HG03439 (cell line): ENCODE results near the gene LPA.

Experiments used
- ATAC-seq: cut with Tn5 transposase; IDR thresholded peaks from one replicate; pipeline ENCODE4 v1.9.1; 2021; ENCODE audit warnings: mild to moderate bottlenecking, moderate library complexity; ENCODE audit not compliant: unreplicated experiment

Gene LPA

GRCh38 chr6:160520043-160520904 is 143.8 kb downstream of the LPA start:
- ATAC-seq: peak; percentile 65

DNA sequence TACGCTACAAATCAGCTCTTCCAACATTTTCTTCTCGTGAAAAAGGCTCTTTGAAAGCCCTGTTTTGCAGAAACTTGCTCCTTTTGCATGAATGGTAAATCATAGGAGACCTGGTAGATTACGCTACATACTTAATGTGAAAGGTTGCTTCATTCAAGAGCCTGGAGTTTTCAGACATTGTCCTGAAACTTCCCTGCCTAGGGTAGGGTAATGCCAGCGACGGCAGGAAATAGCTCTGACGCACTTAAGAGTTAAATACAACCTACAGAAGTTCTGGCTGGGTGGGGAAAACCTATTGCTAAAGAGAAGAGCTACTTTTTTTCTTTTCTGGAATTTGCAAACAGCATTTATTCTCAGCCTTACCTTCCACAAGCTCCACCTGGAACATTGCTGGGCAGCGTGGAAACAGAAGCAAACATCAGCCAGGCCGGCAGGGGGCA is 144.5 kb downstream of the LPA start:
- ATAC-seq: peak; percentile 91

DNA sequence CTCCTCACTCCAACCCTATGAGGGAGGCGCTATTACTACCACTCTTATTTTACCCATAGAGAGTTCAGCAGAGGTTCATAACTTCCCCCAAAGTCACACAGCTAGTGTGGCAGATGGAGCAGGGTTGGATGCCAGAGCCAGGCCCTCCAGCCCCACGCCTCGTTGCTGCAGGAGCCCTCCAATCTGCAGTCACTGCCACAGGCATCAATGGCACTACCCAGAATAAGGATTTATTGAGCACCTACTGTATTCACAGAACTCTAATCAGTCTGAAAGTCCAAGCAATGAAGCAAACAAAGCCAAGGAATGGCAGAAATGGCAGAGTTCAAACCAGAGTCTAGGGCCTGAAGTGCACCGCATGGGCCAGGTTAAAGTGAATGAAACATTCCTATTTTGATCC is 144.9 kb downstream of the LPA start:
- ATAC-seq: no peak

DNA sequence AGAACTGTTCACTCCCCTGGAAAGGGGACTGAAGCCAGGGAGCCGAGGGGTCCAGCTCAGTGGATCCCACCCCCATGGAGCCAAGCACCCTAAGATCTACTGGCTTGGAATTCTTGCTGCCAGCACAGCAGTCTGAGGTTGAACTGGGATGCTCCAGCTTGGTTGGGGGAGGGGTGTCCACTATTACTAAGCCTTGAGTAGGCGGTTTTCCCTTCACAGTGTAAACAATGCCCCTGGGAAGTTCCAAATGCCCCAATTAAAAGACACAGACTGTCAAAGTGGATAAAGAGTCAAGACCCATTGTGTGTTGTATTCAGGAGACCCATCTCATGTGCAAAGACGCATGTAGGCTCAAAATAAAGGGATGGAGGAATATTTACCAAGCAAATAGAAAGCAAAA is 150.2 kb downstream of the LPA start:
- no peak for ATAC-seq

DNA sequence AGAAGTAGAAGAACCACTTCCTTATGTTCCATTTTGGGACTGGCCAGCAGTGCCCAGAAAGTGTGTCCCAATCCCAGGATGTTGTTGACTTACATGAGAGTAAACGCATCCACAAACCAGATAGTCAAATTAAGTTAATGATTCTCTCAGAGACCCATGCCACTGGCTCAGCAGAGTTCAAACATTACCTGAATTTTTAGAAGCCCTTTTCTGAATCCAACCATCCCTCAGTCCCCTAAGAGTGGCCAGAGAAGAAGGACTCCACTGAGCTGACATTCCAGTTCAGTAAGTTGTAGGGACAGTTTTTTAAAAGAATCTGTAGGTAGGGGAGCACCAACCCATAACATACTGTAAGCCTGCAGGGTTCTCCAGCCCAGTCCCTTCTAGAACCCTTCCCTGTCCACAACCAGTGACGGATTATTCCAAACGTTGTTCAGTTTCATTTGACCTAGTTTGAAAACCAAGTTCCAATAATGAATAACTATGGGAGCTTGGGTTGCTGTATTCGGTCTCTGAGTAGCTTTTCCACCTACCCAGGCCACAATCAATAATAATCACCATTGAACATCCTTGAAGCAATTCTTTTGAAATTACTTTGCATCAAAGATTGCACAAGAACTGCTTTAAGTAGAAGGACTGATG is 153.0 kb downstream of the LPA start:
- no peak for ATAC-seq

GRCh38 chr6:160510199-160510598 is 153.9 kb downstream of the LPA start:
- ATAC-seq: no peak

DNA sequence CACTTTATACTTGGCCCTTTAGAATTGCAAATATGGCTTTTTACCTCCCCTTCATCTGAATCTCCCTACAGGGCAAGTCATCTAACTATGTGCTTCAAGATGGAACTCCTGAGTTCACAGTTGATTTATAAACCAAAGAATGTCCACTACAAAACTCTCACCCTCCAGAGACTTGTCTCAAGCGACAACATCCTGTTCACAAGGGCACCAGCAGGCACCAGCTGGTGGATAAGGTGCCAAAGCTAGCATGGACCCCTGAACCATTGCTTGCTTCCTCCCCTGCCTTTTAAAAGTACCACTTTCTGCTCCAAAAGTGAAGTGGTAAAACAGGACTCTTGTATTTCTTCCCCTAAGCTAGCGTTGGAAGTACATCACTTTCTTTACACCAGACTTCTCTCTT is 154.5 kb downstream of the LPA start:
- no peak for ATAC-seq

GRCh38 chr6:160508599-160508998 is 155.5 kb downstream of the LPA start:
- no peak for ATAC-seq

GRCh38 chr6:160507420-160507819 is 156.7 kb downstream of the LPA start:
- ATAC-seq: no peak

DNA sequence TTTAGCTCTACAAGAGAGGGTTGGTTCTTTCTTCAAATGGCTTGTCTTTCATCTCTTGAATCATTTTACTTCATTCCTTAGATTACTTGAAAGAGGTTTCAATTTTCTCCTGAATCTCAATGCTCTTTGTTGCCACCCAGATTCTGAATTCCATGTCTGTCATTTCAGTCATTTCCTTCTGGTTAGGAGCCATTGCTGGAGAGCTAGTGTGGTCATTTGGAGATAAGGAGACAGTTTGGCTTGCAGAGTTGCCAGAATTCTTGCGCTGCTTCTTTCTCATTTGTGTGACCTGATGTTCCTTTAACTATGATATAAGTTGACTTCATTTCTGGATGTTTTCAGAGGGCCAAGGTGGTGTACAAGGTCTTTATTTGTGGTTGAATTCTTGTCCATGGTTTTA is 158.1 kb downstream of the LPA start:
- no peak for ATAC-seq

GRCh38 chr6:160500639-160501038 is 163.4 kb downstream of the LPA start:
- no peak for ATAC-seq

- no peak for ATAC-seq
Measured at GRCh38 chr6:160494576-160494975, 169.5 kb downstream of the LPA start.

- no peak for ATAC-seq
Measured at GRCh38 chr6:160489091-160489490, 175.0 kb downstream of the LPA start.

- no peak for ATAC-seq
Measured at GRCh38 chr6:160487116-160487515, 177.0 kb downstream of the LPA start.
